ENCODE results near the gene TTLL8.

DNA sequence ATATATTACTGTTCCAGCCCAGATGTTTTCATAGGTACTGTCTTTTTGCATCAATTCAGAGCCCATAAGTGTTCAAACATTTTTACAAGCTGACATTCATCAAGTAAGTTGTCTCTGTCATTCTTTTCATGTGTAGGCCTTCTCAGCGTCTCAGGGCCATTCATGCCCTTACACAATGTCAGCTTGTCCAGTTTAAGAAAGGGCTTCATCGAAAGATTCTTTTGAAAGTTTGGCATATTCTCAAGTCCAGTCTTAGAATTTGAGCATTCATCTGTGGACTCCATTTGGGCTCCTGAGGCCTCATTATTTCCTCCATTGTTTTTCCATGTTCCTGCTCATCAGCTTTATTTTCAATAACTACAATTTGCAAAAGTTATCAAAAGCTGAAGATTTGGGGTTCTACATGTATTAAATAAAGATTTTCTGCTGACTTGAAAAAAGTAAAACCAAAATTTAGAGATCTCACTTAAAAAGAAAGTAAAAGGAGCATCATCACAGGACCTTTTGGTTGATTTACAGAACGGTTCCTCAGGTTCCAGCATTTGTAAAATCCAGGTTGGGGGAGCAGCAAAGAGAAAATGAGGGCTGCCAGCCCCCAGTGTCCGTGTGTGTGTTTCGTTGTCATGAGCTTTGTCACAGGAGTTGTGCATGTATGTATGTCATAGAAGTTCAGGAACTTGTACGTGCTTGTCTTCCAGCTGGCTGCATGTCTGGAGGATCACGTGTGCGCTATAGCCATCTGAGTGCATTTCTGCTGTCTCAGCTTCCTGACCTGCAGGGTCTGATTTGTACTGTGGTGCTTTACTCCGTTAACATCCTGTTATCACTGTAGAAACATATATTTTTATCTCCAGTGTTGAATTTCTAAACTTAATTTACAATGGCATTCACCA, 47.4 kb upstream of the TTLL8 start:
- no peak for TF ChIP-seq POLR2A (IDR thresholded peaks at IDR 0.05)
- TF ChIP-seq CTCF (IDR thresholded peaks at IDR 0.05), result no peak
- TF ChIP-seq POLR2AphosphoS5 (IDR thresholded peaks at IDR 0.05), result peak; percentile 20
